ENCODE measurements around the gene ADARB2. TPM values are rescaled to one million over a fixed set of nuclear protein-coding genes. Genes with fewer than 3 reads are reported as not detected.

The ADARB2 gene
- total and polyA plus RNA-seq, 2 donors (not counting 1 experiment from before 2014, with no cell fraction given), result not detected

DNA sequence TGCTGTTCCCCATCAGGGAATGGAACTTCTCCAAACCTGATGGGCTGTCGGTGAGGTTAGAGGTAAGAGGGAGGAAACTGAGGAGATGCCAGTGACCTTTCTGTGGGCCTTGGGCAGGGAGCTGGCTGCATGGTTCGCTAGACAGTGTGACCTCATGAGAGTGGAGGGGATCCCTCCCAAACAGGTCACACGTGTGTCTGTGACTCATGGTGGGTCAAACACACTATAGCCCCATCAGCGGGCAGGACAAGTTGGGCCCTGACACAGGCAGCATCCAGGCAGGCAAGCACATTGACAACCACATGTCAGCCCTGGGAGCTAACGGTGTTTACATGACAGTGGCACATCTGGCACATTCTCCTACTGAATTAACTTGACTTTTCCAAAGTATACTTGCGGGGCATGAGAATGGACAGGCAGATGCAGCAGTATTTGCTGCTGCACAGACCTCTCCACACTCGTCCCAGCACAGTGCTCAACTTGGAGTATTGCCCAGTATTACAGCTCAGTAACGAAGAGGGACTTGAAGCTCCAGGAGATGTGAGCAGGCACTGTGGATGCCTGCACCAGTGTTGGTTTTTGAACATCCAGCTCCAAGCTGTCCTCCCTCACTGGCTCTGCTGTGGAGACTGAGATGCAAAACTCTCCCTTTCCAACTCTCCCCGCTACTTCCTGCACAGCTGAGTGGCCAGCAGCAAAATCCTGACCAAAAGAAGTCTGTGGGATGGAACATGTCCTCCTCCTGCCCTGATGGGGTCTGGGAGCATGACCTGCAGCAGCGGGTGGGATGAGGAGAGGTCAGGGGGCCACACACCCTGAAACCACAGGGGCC lies 481.5 kb downstream of the ADARB2 start:
- Histone ChIP-seq H3K79me2 (ENCODE audit: control insufficient read depth, insufficient read depth, low read length) (no peaks in the 10 kb centered on the region), H2AFZ (ENCODE audit: low read length) (no peak overlapping the region), H3K4me1 (ENCODE audit: control insufficient read depth, extremely low read depth, insufficient read depth, low read length) (no peaks in the 10 kb centered on the region), H3K27ac (ENCODE audit: insufficient read depth, low read length) (no peak overlapping the region), H3K9ac (ENCODE audit: insufficient read depth, low read length) (no peak overlapping the region), H3K9me3 (ENCODE audit: control insufficient read depth, insufficient read depth, low read depth, low read length) (no peaks in the 10 kb centered on the region), H3K36me3 (ENCODE audit: control insufficient read depth, insufficient read depth, low read length) (no peaks in the 10 kb centered on the region), H3K4me2 (ENCODE audit: extremely low read depth, insufficient read depth, low read length) (no peak overlapping the region), H4K20me1 (ENCODE audit: control insufficient read depth, extremely low read depth, insufficient read depth, low read length) (no peaks in the 10 kb centered on the region), H3K4me3 (replicated peaks in 1 of 4; ENCODE audit: control extremely low read depth in 1 of 4, insufficient read depth in 1 of 4, low read depth in 3 of 4, low read length in 4 of 4) (no peak overlapping the region), H3K27me3 (ENCODE audit: control insufficient read depth, insufficient read depth, low read length) (no peaks in the 10 kb centered on the region)
- TF ChIP-seq EZH2 (IDR thresholded peaks at IDR 0.05; ENCODE audit: low read length, missing control alignments), result no peak
- TF ChIP-seq, protein P1, sequence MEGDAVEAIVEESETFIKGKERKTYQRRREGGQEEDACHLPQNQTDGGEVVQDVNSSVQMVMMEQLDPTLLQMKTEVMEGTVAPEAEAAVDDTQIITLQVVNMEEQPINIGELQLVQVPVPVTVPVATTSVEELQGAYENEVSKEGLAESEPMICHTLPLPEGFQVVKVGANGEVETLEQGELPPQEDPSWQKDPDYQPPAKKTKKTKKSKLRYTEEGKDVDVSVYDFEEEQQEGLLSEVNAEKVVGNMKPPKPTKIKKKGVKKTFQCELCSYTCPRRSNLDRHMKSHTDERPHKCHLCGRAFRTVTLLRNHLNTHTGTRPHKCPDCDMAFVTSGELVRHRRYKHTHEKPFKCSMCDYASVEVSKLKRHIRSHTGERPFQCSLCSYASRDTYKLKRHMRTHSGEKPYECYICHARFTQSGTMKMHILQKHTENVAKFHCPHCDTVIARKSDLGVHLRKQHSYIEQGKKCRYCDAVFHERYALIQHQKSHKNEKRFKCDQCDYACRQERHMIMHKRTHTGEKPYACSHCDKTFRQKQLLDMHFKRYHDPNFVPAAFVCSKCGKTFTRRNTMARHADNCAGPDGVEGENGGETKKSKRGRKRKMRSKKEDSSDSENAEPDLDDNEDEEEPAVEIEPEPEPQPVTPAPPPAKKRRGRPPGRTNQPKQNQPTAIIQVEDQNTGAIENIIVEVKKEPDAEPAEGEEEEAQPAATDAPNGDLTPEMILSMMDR (conservative IDR thresholded peaks at IDR 0.05 in 1 of 2, IDR thresholded peaks at IDR 0.05 in 1 of 2; ENCODE audit: low read depth in 1 of 2, low read length in 2 of 2), result no peak
- DNase-seq (ENCODE audit: low read depth in 2 of 2), result no peak

DNA sequence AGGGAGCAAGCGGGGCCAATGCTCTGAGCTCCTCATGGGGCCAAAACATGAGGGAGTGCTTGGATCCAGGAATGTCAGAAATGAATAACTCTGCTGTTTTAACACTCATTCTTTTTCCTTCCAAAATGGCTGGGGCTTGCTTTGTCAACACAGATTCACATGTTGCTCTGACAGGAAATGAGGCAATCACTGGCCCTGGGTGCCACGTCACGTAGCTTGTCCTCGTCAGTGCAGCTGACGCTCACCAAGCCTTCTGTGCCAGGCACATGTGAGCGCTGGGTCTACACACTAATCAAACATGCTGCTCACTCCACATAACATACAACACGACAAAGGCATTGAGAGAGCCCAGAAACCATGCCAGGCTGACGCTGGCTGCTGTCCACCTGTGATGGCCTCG lies 482.2 kb downstream of the ADARB2 start:
- H3K4me1 ChIP-seq (ENCODE audit: control insufficient read depth, extremely low read depth, insufficient read depth, low read length), result no peaks in the 10 kb centered on the region
- H3K27ac ChIP-seq (ENCODE audit: insufficient read depth, low read length), result no peak overlapping the region
- H2AFZ ChIP-seq (ENCODE audit: low read length), result no peak overlapping the region
- TF ChIP-seq, protein P1 (conservative IDR thresholded peaks at IDR 0.05 in 1 of 2, IDR thresholded peaks at IDR 0.05 in 1 of 2; ENCODE audit: low read depth in 1 of 2, low read length in 2 of 2), result no peak
- no peak for TF ChIP-seq EZH2 (IDR thresholded peaks at IDR 0.05; ENCODE audit: low read length, missing control alignments)
- H4K20me1 ChIP-seq (ENCODE audit: control insufficient read depth, extremely low read depth, insufficient read depth, low read length), result no peaks in the 10 kb centered on the region
- H3K4me3 ChIP-seq (replicated peaks in 1 of 4; ENCODE audit: control extremely low read depth in 1 of 4, insufficient read depth in 1 of 4, low read depth in 3 of 4, low read length in 4 of 4), result no peak overlapping the region
- no peaks in the 10 kb centered on the region for H3K27me3 ChIP-seq (ENCODE audit: control insufficient read depth, insufficient read depth, low read length)
- no peak for DNase-seq (ENCODE audit: low read depth in 2 of 2)
- H3K79me2 ChIP-seq (ENCODE audit: control insufficient read depth, insufficient read depth, low read length), result no peaks in the 10 kb centered on the region
- H3K9me3 ChIP-seq (ENCODE audit: control insufficient read depth, insufficient read depth, low read depth, low read length), result no peaks in the 10 kb centered on the region
- H3K9ac ChIP-seq (ENCODE audit: insufficient read depth, low read length), result no peak overlapping the region
- H3K36me3 ChIP-seq (ENCODE audit: control insufficient read depth, insufficient read depth, low read length), result no peaks in the 10 kb centered on the region
- no peak overlapping the region for H3K4me2 ChIP-seq (ENCODE audit: extremely low read depth, insufficient read depth, low read length)

DNA sequence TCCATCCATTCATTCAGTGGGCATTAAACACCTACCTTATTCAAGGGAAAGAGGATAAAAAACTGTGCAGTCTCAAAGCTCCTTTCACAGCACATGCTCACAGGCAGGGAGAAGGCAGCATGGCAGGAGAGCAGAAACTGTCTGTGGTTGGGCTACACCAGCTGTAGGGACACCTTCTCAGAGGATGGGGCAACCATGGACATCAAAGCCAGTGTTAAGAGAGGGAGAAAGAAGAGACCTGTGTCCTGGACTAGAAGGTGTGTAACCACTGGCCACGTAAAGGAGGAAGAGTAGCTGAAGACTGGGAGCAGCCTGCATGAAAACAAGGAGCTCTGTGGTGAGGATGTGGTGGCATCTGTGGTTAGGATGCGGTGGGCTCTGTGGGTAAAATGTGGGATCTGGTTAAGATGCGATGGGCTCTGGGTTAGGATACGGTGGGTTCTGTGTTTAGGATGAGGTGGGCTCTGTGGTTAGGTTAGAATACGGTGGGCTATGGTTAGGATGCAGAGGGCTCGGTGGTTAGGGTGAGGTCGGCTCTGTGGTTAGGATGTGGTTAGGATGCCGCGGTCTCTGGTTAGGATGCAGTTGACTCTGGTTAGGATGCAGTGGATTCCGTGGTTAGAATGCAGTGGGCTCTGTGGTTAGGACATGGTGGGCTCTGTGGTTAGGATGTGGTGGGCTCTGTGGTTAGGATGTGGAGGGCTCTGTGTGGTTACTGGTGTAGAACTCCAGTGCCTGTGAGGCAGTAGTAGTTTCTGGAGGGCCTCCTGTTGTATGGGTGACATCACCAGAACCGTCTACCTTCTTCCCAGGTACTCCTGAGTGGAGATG lies 483.6 kb downstream of the ADARB2 start:
- Histone ChIP-seq H3K27ac (ENCODE audit: insufficient read depth, low read length) (no peak overlapping the region), H3K27me3 (ENCODE audit: control insufficient read depth, insufficient read depth, low read length) (no peaks in the 10 kb centered on the region), H3K4me1 (ENCODE audit: control insufficient read depth, extremely low read depth, insufficient read depth, low read length) (no peaks in the 10 kb centered on the region), H3K79me2 (ENCODE audit: control insufficient read depth, insufficient read depth, low read length) (no peaks in the 10 kb centered on the region), H3K9ac (ENCODE audit: insufficient read depth, low read length) (no peak overlapping the region), H3K4me2 (ENCODE audit: extremely low read depth, insufficient read depth, low read length) (no peak overlapping the region), H3K36me3 (ENCODE audit: control insufficient read depth, insufficient read depth, low read length) (no peaks in the 10 kb centered on the region), H2AFZ (ENCODE audit: low read length) (no peak overlapping the region), H3K9me3 (ENCODE audit: control insufficient read depth, insufficient read depth, low read depth, low read length) (no peaks in the 10 kb centered on the region), H4K20me1 (ENCODE audit: control insufficient read depth, extremely low read depth, insufficient read depth, low read length) (no peaks in the 10 kb centered on the region), H3K4me3 (replicated peaks in 1 of 4; ENCODE audit: control extremely low read depth in 1 of 4, insufficient read depth in 1 of 4, low read depth in 3 of 4, low read length in 4 of 4) (no peak overlapping the region)
- TF ChIP-seq, protein P1 (conservative IDR thresholded peaks at IDR 0.05 in 1 of 2, IDR thresholded peaks at IDR 0.05 in 1 of 2; ENCODE audit: low read depth in 1 of 2, low read length in 2 of 2), result no peak
- TF ChIP-seq EZH2 (IDR thresholded peaks at IDR 0.05; ENCODE audit: low read length, missing control alignments), result no peak
- no peak for DNase-seq (ENCODE audit: low read depth in 2 of 2)
